NCI-H146 treated with DMSO at 0.1 percent for 48 hours (cell line): Measurements from ENCODE around the gene CNTN1.

Source experiments
- DNase-seq: peaks from one replicate; lab custom pipeline; 2025; ENCODE audit not compliant: unreplicated experiment; lab: John Stamatoyannopoulos, UW

Gene CNTN1

GRCh38 chr12:40768125-40768864 is 76.1 kb downstream of the CNTN1 start:
- no peak for DNase-seq

- DNase-seq, result no peak
Observed at GRCh38 chr12:40769846-40770245, 77.6 kb downstream of the CNTN1 start.

GRCh38 chr12:40770781-40771180 is 78.5 kb downstream of the CNTN1 start:
- DNase-seq, result no peak

GRCh38 chr12:40775661-40776060 is 83.4 kb downstream of the CNTN1 start:
- DNase-seq, result no peak

- no peak for DNase-seq
Observed at GRCh38 chr12:40784102-40784501, 91.9 kb downstream of the CNTN1 start.

GRCh38 chr12:40788276-40788675 is 96.0 kb downstream of the CNTN1 start:
- DNase-seq, result no peak

GRCh38 chr12:40792792-40793386 is 100.7 kb downstream of the CNTN1 start:
- no peak for DNase-seq

GRCh38 chr12:40793471-40793870 is 101.2 kb downstream of the CNTN1 start:
- no peak for DNase-seq

- DNase-seq, result no peak
Observed at GRCh38 chr12:40794087-40794486, 101.8 kb downstream of the CNTN1 start.

GRCh38 chr12:40801082-40801481 is 108.8 kb downstream of the CNTN1 start:
- no peak for DNase-seq

GRCh38 chr12:40801861-40802260 is 109.6 kb downstream of the CNTN1 start:
- no peak for DNase-seq

GRCh38 chr12:40802656-40803055 is 110.4 kb downstream of the CNTN1 start:
- DNase-seq, result no peak

- no peak for DNase-seq
Observed at GRCh38 chr12:40819436-40820108, 127.3 kb downstream of the CNTN1 start.

- DNase-seq, result no peak
Observed at GRCh38 chr12:40820794-40821484, 128.7 kb downstream of the CNTN1 start.

GRCh38 chr12:40825156-40825555 is 132.9 kb downstream of the CNTN1 start:
- DNase-seq, result no peak

- no peak for DNase-seq
Observed at GRCh38 chr12:40827683-40828592, 135.7 kb downstream of the CNTN1 start.

- DNase-seq, result no peak
Observed at GRCh38 chr12:40828593-40828990, 136.4 kb downstream of the CNTN1 start.

- no peak for DNase-seq
Observed at GRCh38 chr12:40829738-40830144, 137.5 kb downstream of the CNTN1 start.

- DNase-seq, result no peak
Observed at GRCh38 chr12:40831916-40832315, 139.7 kb downstream of the CNTN1 start.

GRCh38 chr12:40832668-40833067 is 140.4 kb downstream of the CNTN1 start:
- no peak for DNase-seq

- no peak for DNase-seq
Observed at GRCh38 chr12:40833818-40834217, 141.6 kb downstream of the CNTN1 start.
